Inferior parietal cortex (tissue), 1 donor: Measurements from ENCODE around the gene ARHGEF40.

Experiments used
- DNase-seq: peaks from one replicate; pipeline ENCODE4 v3.0.0-alpha.2; 2016; ENCODE audit errors: extremely low spot score

The ARHGEF40 gene

GRCh38 chr14:21098076-21098891 is 28.2 kb downstream of the ARHGEF40 start, which contains the start of gene ZNF219:
Gene ZNF219 (minus strand): TSS chr14:21098655. CDS start chr14:21093591, 5,064 bp downstream.
- no peak for DNase-seq

GRCh38 chr14:21098892-21099595 is 28.9 kb downstream of the ARHGEF40 start:
- DNase-seq = peak; percentile 35

- DNase-seq = no peak
These were observed 29.5 kb downstream of the ARHGEF40 start for GRCh38 chr14:21099596-21099985.

- DNase-seq = no peak
These were observed 30.8 kb downstream of the ARHGEF40 start, which contains the start of gene TMEM253 for GRCh38 chr14:21100931-21101330. Gene TMEM253 (plus strand): TSS chr14:21101066. CDS start chr14:21101344, 278 bp downstream.

GRCh38 chr14:21101802-21102413 is 31.8 kb downstream of the ARHGEF40 start:
- DNase-seq = no peak

- DNase-seq = no peak
These were observed 32.7 kb downstream of the ARHGEF40 start for GRCh38 chr14:21102521-21103410.

- DNase-seq = no peak
These were observed 33.3 kb downstream of the ARHGEF40 start for GRCh38 chr14:21103411-21103709.

GRCh38 chr14:21103710-21104447 is 33.8 kb downstream of the ARHGEF40 start:
- DNase-seq = peak; percentile 98

GRCh38 chr14:21104448-21105060 is 34.5 kb downstream of the ARHGEF40 start:
- DNase-seq = peak; percentile 85

GRCh38 chr14:21105095-21105494 is 35.0 kb downstream of the ARHGEF40 start:
- DNase-seq = no peak

GRCh38 chr14:21106176-21106497 is 36.0 kb downstream of the ARHGEF40 start:
- peak; percentile 22 for DNase-seq

GRCh38 chr14:21106498-21107282 is 36.6 kb downstream of the ARHGEF40 start:
- DNase-seq = peak; percentile 88

- DNase-seq = no peak
These were observed 37.2 kb downstream of the ARHGEF40 start for GRCh38 chr14:21107283-21107800.

- no peak for DNase-seq
These were observed 38.7 kb downstream of the ARHGEF40 start for GRCh38 chr14:21108791-21109190.

GRCh38 chr14:21109377-21110138 is 39.5 kb downstream of the ARHGEF40 start:
- no peak for DNase-seq

GRCh38 chr14:21112255-21112654 is 42.2 kb downstream of the ARHGEF40 start:
- no peak for DNase-seq

- DNase-seq = no peak
These were observed 43.3 kb downstream of the ARHGEF40 start for GRCh38 chr14:21113369-21113768.

- DNase-seq = no peak
These were observed 48.8 kb downstream of the ARHGEF40 start for GRCh38 chr14:21118933-21119332.

GRCh38 chr14:21120686-21121085 is 50.6 kb downstream of the ARHGEF40 start:
- DNase-seq = no peak
